ENCODE results near the gene DDX4. TPM values are rescaled to one million over a fixed set of nuclear protein-coding genes. Genes with fewer than 3 reads are reported as not detected.

Gene DDX4
- total and polyA plus RNA-seq, 9 of the 15 experiments (the other 6 are each of a cell fraction or from before 2014, with no cell fraction given), result not detected

GRCh38 chr5:55865831-55866230 is 128.0 kb downstream of the DDX4 start:
- intact Hi-C loops (cut with micrococcal nuclease), result no loop called here

More at GRCh38 chr5:55865831-55866230, 128.0 kb downstream of the DDX4 start:
- ChIA-PET CTCF (ENCODE audit: low intra/inter-chr PET ratio) (no interaction called here), POLR2A (interaction anchor here (0.8 kb wide), 1 partner anchor 15 kb away, joined by 3 read pairs; no protein-coding TSS in a partner anchor)
- Histone ChIP-seq H3K4me1 (replicated peaks in 1 of 2; ENCODE audit: control insufficient read depth in 2 of 2, insufficient read depth in 2 of 2, low read length in 2 of 2) (no peaks in the 10 kb centered on the region; a peak in 1 of 5 replicates), H3K27me3 (ENCODE audit: control insufficient read depth in 2 of 2, insufficient read depth in 2 of 2, low read length in 2 of 2) (peaks cover 2 to 10% of the 10 kb centered on the region in 2 experiments; a peak in 2 of 5 replicates), H2AFZ (ENCODE audit: low read depth, low read length) (no peak overlapping the region), H3K36me3 (ENCODE audit: control insufficient read depth, insufficient read depth, low read length) (no peaks in the 10 kb centered on the region), H3K4me2 (ENCODE audit: insufficient read depth, low read length) (no peak overlapping the region), H3K27ac (ENCODE audit: extremely low read depth, low read depth, low read length) (no peak overlapping the region), H3K4me3 (no peak overlapping the region), H3K9ac (ENCODE audit: insufficient read depth in 1 of 2, low read depth in 2 of 2, low read length in 2 of 2) (no peak overlapping the region), H3K79me2 (ENCODE audit: control insufficient read depth, insufficient read depth, low read length) (no peaks in the 10 kb centered on the region), H3K9me1 (ENCODE audit: control insufficient read depth, insufficient read depth, low read length) (no peaks in the 10 kb centered on the region), H4K20me1 (replicated peaks; ENCODE audit: control insufficient read depth, insufficient read depth, low read length) (0 out of 2 replicates have a peak, but pooled peaks cover 3% of the 10 kb centered on the region), H3K9me3 (replicated peaks; ENCODE audit: control insufficient read depth, insufficient read depth, low read depth, low read length) (no peaks in the 10 kb centered on the region; the same call in 1 of the 2 replicates)
- in situ Hi-C loops (cut with MboI), result no loop called here
- TF ChIP-seq REST (IDR thresholded peaks at IDR 0.05; ENCODE audit: borderline replicate concordance) (peak; percentile 80), REST (CRISPR knock-in tag; IDR thresholded peaks at IDR 0.05; ENCODE audit: low read depth) (peak; percentile 91), IRF9 (tag; IDR thresholded peaks at IDR 0.05) (no peak), EHMT2 (IDR thresholded peaks at IDR 0.05) (peak; percentile 59; the same call in 1 of the 2 replicates), HNRNPH1 (optimal IDR thresholded peaks at IDR 0.05; ENCODE audit: low read depth, low read length) (no peak), CBFA2T2 (conservative IDR thresholded peaks at IDR 0.05) (no peak)
- no TSS peak for BruUV-seq (replicated peaks)
- ATAC-seq, result no peak
- FAIRE-seq, result no peak
- WGBS (ENCODE audit: insufficient coverage, low coverage, missing lambda C conversion rate), result 0% methylated on average over 3 of the region's 3 CpGs
- DNase-seq (ENCODE audit: extremely low read depth in 1 of 4, low spot score in 3 of 4), result no peak
